GM18505 (cell line): ENCODE measurements around the gene OR2K2.
"Not testable (repeated sequence)": the region's sequence is repeated elsewhere in the genome, so short reads cannot be mapped to it uniquely, and the experiment has no call there.

Source experiments
- ATAC-seq: cut with Tn5 transposase; IDR thresholded peaks from one replicate; pipeline ENCODE4 v1.9.1; 2021; ENCODE audit not compliant: unreplicated experiment
- POLR2A ChIP-seq: IDR thresholded peaks from 4 replicates; pipeline ENCODE4 v1.6.1; 2011; ENCODE audit warnings: borderline replicate concordance; ENCODE audit not compliant: insufficient read depth, insufficient read length; ENCODE audit errors: extremely low read depth

Gene OR2K2

GRCh38 chr9:111320631-111321030, 9.4 kb downstream of the OR2K2 start:
- ATAC-seq: no peak
- TF ChIP-seq POLR2A: no peak

- ATAC-seq: no peak
- no peak for TF ChIP-seq POLR2A
Observed at GRCh38 chr9:111316796-111317195, 13.2 kb downstream of the OR2K2 start.

GRCh38 chr9:111305914-111306313, 24.1 kb downstream of the OR2K2 start:
- TF ChIP-seq POLR2A: no peak
- no peak for ATAC-seq

GRCh38 chr9:111304000-111304399, 26.0 kb downstream of the OR2K2 start:
- not testable (repeated sequence) for ATAC-seq

GRCh38 chr9:111301195-111301594, 28.8 kb downstream of the OR2K2 start:
- ATAC-seq: no peak

GRCh38 chr9:111300140-111300735, 29.8 kb downstream of the OR2K2 start:
- no peak for TF ChIP-seq POLR2A

More at GRCh38 chr9:111301195-111301594, 28.8 kb downstream of the OR2K2 start:
- no peak for TF ChIP-seq POLR2A

GRCh38 chr9:111299599-111299966, 30.4 kb downstream of the OR2K2 start:
- not testable (repeated sequence) for ATAC-seq

More at GRCh38 chr9:111300140-111300735, 29.8 kb downstream of the OR2K2 start:
- no peak for ATAC-seq

- ATAC-seq: no peak
- no peak for TF ChIP-seq POLR2A
Observed at GRCh38 chr9:111298731-111299598, 31.1 kb downstream of the OR2K2 start.

- ATAC-seq: no peak
- no peak for TF ChIP-seq POLR2A
Observed at GRCh38 chr9:111298111-111298510, 31.9 kb downstream of the OR2K2 start.

- no peak for TF ChIP-seq POLR2A
- no peak for ATAC-seq
Observed at GRCh38 chr9:111297066-111297824, 32.8 kb downstream of the OR2K2 start.

GRCh38 chr9:111294691-111295451, 35.2 kb downstream of the OR2K2 start:
- no peak for ATAC-seq
- no peak for TF ChIP-seq POLR2A

GRCh38 chr9:111287127-111287526, 42.9 kb downstream of the OR2K2 start:
- TF ChIP-seq POLR2A: no peak
- no peak for ATAC-seq

GRCh38 chr9:111284703-111285102, 45.3 kb downstream of the OR2K2 start:
- ATAC-seq: no peak
- TF ChIP-seq POLR2A: no peak
